ENCODE results near the gene IGHMBP2. TPM values are rescaled to one million over a fixed set of nuclear protein-coding genes. Genes with fewer than 3 reads are reported as not detected.
"Not testable (repeated sequence)": the region's sequence is repeated elsewhere in the genome, so short reads cannot be mapped to it uniquely, and the experiment has no call there.

IGHMBP2 gene
- total and polyA plus RNA-seq, 2 donors from 2014 or later: 8.8 to 19.6 TPM

- no peak for TF ChIP-seq CTCF (IDR thresholded peaks at IDR 0.05; ENCODE audit: borderline replicate concordance, extremely low read depth, insufficient read depth)
- H3K36me3 ChIP-seq (ENCODE audit: control insufficient read depth in 2 of 3, insufficient read depth in 3 of 3, low read length in 3 of 3): no peaks in the 10 kb centered on the region
- H3K4me3 ChIP-seq (ENCODE audit: low read length in 3 of 3): no peak overlapping the region
- H3K9ac ChIP-seq (ENCODE audit: low read length in 3 of 3): no peak overlapping the region
- no peaks in the 10 kb centered on the region for H3K9me3 ChIP-seq (ENCODE audit: control insufficient read depth in 2 of 3, insufficient read depth in 1 of 3, low read length in 3 of 3)
- no peaks in the 10 kb centered on the region for H3K27me3 ChIP-seq (ENCODE audit: control insufficient read depth, insufficient read depth, low read length)
- intact Hi-C loops (cut with DNase I): no loop called here
- DNase-seq (peak in 2 of 5 donors; percentile 1 to 22), FAIRE-seq (no peak)
- H3K27ac ChIP-seq (ENCODE audit: low read depth in 2 of 2, low read length in 2 of 2): no peak overlapping the region
- H3K4me1 ChIP-seq (ENCODE audit: control insufficient read depth in 2 of 3, insufficient read depth in 2 of 3, low read depth in 1 of 3, low read length in 3 of 3): no peaks in the 10 kb centered on the region
These were observed 67.4 kb downstream of the IGHMBP2 start for GRCh38 chr11:68970921-68971636.

GRCh38 chr11:68973219-68973618, 69.5 kb downstream of the IGHMBP2 start:
- H3K27me3 ChIP-seq (ENCODE audit: control insufficient read depth, insufficient read depth, low read length): no peaks in the 10 kb centered on the region
- no peaks in the 10 kb centered on the region for H3K36me3 ChIP-seq (ENCODE audit: control insufficient read depth in 2 of 3, insufficient read depth in 3 of 3, low read length in 3 of 3)
- no peak for FAIRE-seq
- DNase-seq: peak in 1 of 5 donors; percentile 6
- H3K9ac ChIP-seq (ENCODE audit: low read length in 3 of 3): no peak overlapping the region
- no peak for TF ChIP-seq CTCF (IDR thresholded peaks at IDR 0.05; ENCODE audit: borderline replicate concordance, extremely low read depth, insufficient read depth)
- H3K4me1 ChIP-seq (ENCODE audit: control insufficient read depth in 2 of 3, insufficient read depth in 2 of 3, low read depth in 1 of 3, low read length in 3 of 3): no peaks in the 10 kb centered on the region
- no peak overlapping the region for H3K4me3 ChIP-seq (ENCODE audit: low read length in 3 of 3)
- no peaks in the 10 kb centered on the region for H3K9me3 ChIP-seq (ENCODE audit: control insufficient read depth in 2 of 3, insufficient read depth in 1 of 3, low read length in 3 of 3)
- intact Hi-C loops (cut with DNase I): no loop called here
- no peak overlapping the region for H3K27ac ChIP-seq (ENCODE audit: low read depth in 2 of 2, low read length in 2 of 2)

GRCh38 chr11:68973706-68974105, 70.0 kb downstream of the IGHMBP2 start:
- H3K9ac ChIP-seq (ENCODE audit: low read length in 3 of 3); H3K4me3 ChIP-seq (ENCODE audit: low read length in 3 of 3); H3K9me3 ChIP-seq (ENCODE audit: control insufficient read depth in 2 of 3, insufficient read depth in 1 of 3, low read length in 3 of 3); H3K4me1 ChIP-seq (ENCODE audit: control insufficient read depth in 2 of 3, insufficient read depth in 2 of 3, low read depth in 1 of 3, low read length in 3 of 3); H3K36me3 ChIP-seq (ENCODE audit: control insufficient read depth in 2 of 3, insufficient read depth in 3 of 3, low read length in 3 of 3); intact Hi-C loops (cut with DNase I); H3K27me3 ChIP-seq (ENCODE audit: control insufficient read depth, insufficient read depth, low read length); H3K27ac ChIP-seq (ENCODE audit: low read depth in 2 of 2, low read length in 2 of 2); FAIRE-seq: not testable (repeated sequence)
- DNase-seq: peak in 1 of 5 donors; percentile 10

GRCh38 chr11:68974421-68975194, 70.9 kb downstream of the IGHMBP2 start:
- no peak overlapping the region for H3K9ac ChIP-seq (ENCODE audit: low read length in 3 of 3)
- H3K9me3 ChIP-seq (ENCODE audit: control insufficient read depth in 2 of 3, insufficient read depth in 1 of 3, low read length in 3 of 3): no peaks in the 10 kb centered on the region
- intact Hi-C loops (cut with DNase I): no loop called here
- H3K4me1 ChIP-seq (ENCODE audit: control insufficient read depth in 2 of 3, insufficient read depth in 2 of 3, low read depth in 1 of 3, low read length in 3 of 3): no peaks in the 10 kb centered on the region
- H3K27me3 ChIP-seq (ENCODE audit: control insufficient read depth, insufficient read depth, low read length): no peaks in the 10 kb centered on the region
- FAIRE-seq: no peak
- no peak for TF ChIP-seq CTCF (IDR thresholded peaks at IDR 0.05; ENCODE audit: borderline replicate concordance, extremely low read depth, insufficient read depth)
- no peak overlapping the region for H3K27ac ChIP-seq (ENCODE audit: low read depth in 2 of 2, low read length in 2 of 2)
- no peaks in the 10 kb centered on the region for H3K36me3 ChIP-seq (ENCODE audit: control insufficient read depth in 2 of 3, insufficient read depth in 3 of 3, low read length in 3 of 3)
- peak in 1 of 5 donors; percentile 48 for DNase-seq
- no peak overlapping the region for H3K4me3 ChIP-seq (ENCODE audit: low read length in 3 of 3)
